ENCODE results near the gene PTPRK. TPM values are rescaled to one million over a fixed set of nuclear protein-coding genes. Genes with fewer than 3 reads are reported as not detected.

Gene PTPRK
- polyA plus RNA-seq, 3 donors, result 0.01 TPM; not detected in 2

- no peak for TF ChIP-seq CTCF (IDR thresholded peaks at IDR 0.05)
- Mint-ChIP-seq H3K9me3 (peaks cover 0 to 5% (median 0%) of the 10 kb centered on the region in 7 donors), H3K4me1 (no peaks in the 10 kb centered on the region), H3K27ac (no peak overlapping the region), H3K36me3 (no peaks in the 10 kb centered on the region), H3K4me3 (no peak overlapping the region), H3K27me3 (ENCODE audit: low read depth in 3 of 3) (peaks cover 0 to 2% (median 0%) of the 10 kb centered on the region in 3 donors)
- intact Hi-C loops (cut with micrococcal nuclease), result no loop called here
- H3K4me3 ChIP-seq (replicated peaks in 1 of 3; ENCODE audit: low read depth in 2 of 3, low read length in 3 of 3), result no peak overlapping the region
- H3K4me2 ChIP-seq (replicated peaks; ENCODE audit: extremely low read depth, low read length, poor library complexity, severe bottlenecking), result no peak overlapping the region
- WGBS (ENCODE audit: insufficient coverage), result 89% methylated on average over 4 of the region's 6 CpGs
- no peak overlapping the region for H2AFZ ChIP-seq (ENCODE audit: insufficient read depth, low read depth, low read length, poor library complexity, severe bottlenecking)
- DNase-seq, result no peak
- no peak overlapping the region for H3K27ac ChIP-seq (ENCODE audit: low read depth in 1 of 2, low read length in 2 of 2)
- H3K79me2 ChIP-seq (ENCODE audit: insufficient read depth, low read length), result no peaks in the 10 kb centered on the region
- H3K36me3 ChIP-seq (replicated peaks in 1 of 2; ENCODE audit: control insufficient read depth in 1 of 2, insufficient read depth in 2 of 2, low read length in 2 of 2), result no peaks in the 10 kb centered on the region
- no peaks in the 10 kb centered on the region for H3K27me3 ChIP-seq (ENCODE audit: control insufficient read depth in 2 of 2, insufficient read depth in 2 of 2, low read length in 2 of 2)
- H4K20me1 ChIP-seq (ENCODE audit: insufficient read depth, low read length), result no peaks in the 10 kb centered on the region
- no peaks in the 10 kb centered on the region for H3K9me3 ChIP-seq (replicated peaks in 1 of 2; ENCODE audit: control insufficient read depth in 1 of 2, insufficient read depth in 1 of 2, low read length in 2 of 2)
- H3K4me1 ChIP-seq (ENCODE audit: control insufficient read depth in 1 of 2, insufficient read depth in 2 of 2, low read length in 2 of 2), result no peaks in the 10 kb centered on the region
- no peak overlapping the region for H3K9ac ChIP-seq (ENCODE audit: insufficient read depth, low read length, poor library complexity, severe bottlenecking)
Measured at GRCh38 chr6:128032042-128032441, 488.4 kb downstream of the PTPRK start.

GRCh38 chr6:128029826-128030225 lies 490.6 kb downstream of the PTPRK start:
- WGBS (ENCODE audit: insufficient coverage), result 100% methylated on average over 1 of the region's 1 CpG
- no peak for DNase-seq
- H3K4me3 Mint-ChIP-seq, result no peak overlapping the region

More at GRCh38 chr6:128029826-128030225, 490.6 kb downstream of the PTPRK start:
- no peaks in the 10 kb centered on the region for H3K27me3 ChIP-seq (ENCODE audit: control insufficient read depth in 2 of 2, insufficient read depth in 2 of 2, low read length in 2 of 2)
- Mint-ChIP-seq H3K27me3 (ENCODE audit: low read depth in 3 of 3) (peaks cover 0 to 2% (median 0%) of the 10 kb centered on the region in 3 donors), H3K27ac (no peak overlapping the region), H3K4me1 (no peaks in the 10 kb centered on the region), H3K9me3 (peaks cover 0 to 2% (median 0%) of the 10 kb centered on the region in 7 donors), H3K36me3 (no peaks in the 10 kb centered on the region)
- TF ChIP-seq CTCF (IDR thresholded peaks at IDR 0.05), result no peak
- no peaks in the 10 kb centered on the region for H3K9me3 ChIP-seq (replicated peaks in 1 of 2; ENCODE audit: control insufficient read depth in 1 of 2, insufficient read depth in 1 of 2, low read length in 2 of 2)
- no peak overlapping the region for H3K4me3 ChIP-seq (replicated peaks in 1 of 3; ENCODE audit: low read depth in 2 of 3, low read length in 3 of 3)
- H3K79me2 ChIP-seq (ENCODE audit: insufficient read depth, low read length), result no peaks in the 10 kb centered on the region
- no peaks in the 10 kb centered on the region for H4K20me1 ChIP-seq (ENCODE audit: insufficient read depth, low read length)
- H3K9ac ChIP-seq (ENCODE audit: insufficient read depth, low read length, poor library complexity, severe bottlenecking), result no peak overlapping the region
- H2AFZ ChIP-seq (ENCODE audit: insufficient read depth, low read depth, low read length, poor library complexity, severe bottlenecking), result no peak overlapping the region
- H3K27ac ChIP-seq (ENCODE audit: low read depth in 1 of 2, low read length in 2 of 2), result no peak overlapping the region
- no peaks in the 10 kb centered on the region for H3K36me3 ChIP-seq (replicated peaks in 1 of 2; ENCODE audit: control insufficient read depth in 1 of 2, insufficient read depth in 2 of 2, low read length in 2 of 2)
- no peak overlapping the region for H3K4me2 ChIP-seq (replicated peaks; ENCODE audit: extremely low read depth, low read length, poor library complexity, severe bottlenecking)
- intact Hi-C loops (cut with micrococcal nuclease), result no loop called here
- no peaks in the 10 kb centered on the region for H3K4me1 ChIP-seq (ENCODE audit: control insufficient read depth in 1 of 2, insufficient read depth in 2 of 2, low read length in 2 of 2)

All from CD14-positive monocyte (primary cell).